C4-2B (cell line): ENCODE results near the gene GNB3.

Experiments used
- ZFX ChIP-seq: fragments of 450-650 bp; IDR thresholded peaks from 2 replicates; pipeline ENCODE4 v1.6.1; 2017
- TF ChIP-seq, protein P1 (sequence below): fragments of 450-650 bp; conservative IDR thresholded peaks from 2 replicates; pipeline ENCODE4 v1.5.1; 2017; ENCODE audit warnings: mild to moderate bottlenecking

DNA sequence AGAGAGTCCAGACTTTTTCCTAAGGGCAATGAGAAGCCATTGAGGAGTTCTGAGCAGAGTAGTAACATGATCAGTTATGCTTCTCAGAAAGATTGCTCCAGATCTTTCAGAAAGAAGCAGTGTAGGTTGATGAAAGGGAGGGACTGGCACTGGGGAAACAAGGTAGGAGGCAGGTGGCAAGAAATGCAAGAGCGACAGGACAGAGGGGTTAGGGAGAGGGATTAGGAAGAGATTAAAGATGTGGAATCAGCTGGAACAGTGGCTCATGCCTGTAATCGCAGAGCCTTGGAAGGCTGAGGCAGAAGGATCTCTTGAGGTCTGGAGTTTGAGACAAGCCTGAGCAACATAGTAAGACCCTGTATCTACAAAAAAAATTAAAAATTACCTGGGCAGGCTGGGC lies 7.0 kb downstream of the GNB3 start:
- no peak for TF ChIP-seq ZFX
- TF ChIP-seq, protein P1, sequence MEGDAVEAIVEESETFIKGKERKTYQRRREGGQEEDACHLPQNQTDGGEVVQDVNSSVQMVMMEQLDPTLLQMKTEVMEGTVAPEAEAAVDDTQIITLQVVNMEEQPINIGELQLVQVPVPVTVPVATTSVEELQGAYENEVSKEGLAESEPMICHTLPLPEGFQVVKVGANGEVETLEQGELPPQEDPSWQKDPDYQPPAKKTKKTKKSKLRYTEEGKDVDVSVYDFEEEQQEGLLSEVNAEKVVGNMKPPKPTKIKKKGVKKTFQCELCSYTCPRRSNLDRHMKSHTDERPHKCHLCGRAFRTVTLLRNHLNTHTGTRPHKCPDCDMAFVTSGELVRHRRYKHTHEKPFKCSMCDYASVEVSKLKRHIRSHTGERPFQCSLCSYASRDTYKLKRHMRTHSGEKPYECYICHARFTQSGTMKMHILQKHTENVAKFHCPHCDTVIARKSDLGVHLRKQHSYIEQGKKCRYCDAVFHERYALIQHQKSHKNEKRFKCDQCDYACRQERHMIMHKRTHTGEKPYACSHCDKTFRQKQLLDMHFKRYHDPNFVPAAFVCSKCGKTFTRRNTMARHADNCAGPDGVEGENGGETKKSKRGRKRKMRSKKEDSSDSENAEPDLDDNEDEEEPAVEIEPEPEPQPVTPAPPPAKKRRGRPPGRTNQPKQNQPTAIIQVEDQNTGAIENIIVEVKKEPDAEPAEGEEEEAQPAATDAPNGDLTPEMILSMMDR, result no peak
